Measurements from ENCODE around the gene ARL5A. TPM values are rescaled to one million over a fixed set of nuclear protein-coding genes. Genes with fewer than 3 reads are reported as not detected.

Gene ARL5A
- total RNA-seq, 2 donors from 2014 or later = 28.0 to 33.8 TPM

DNA sequence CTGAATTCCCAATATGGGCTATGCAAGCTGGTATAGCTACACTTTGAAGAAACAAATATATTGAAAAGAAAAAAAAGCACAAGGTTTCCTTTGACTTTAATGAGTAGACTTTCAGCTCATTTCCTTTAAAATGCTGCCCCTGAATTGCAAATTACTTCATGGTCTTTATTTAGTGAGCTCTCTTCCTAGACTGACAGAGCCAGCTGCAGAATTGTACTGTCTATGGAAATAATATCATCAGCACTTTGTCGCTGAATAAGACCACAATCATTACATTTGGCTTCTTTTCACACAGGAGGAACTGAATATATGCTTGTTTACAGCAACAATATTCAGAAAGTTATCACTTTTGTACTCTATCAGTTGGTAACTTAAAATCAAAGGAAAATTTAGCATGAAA lies 41.7 kb downstream of the ARL5A start:
- intact Hi-C loops (cut with DNase I) = no loop called here
- WGBS = 97% methylated on average over 1 of the region's 1 CpG
- Histone ChIP-seq H3K36me3 (no peaks in the 10 kb centered on the region), H3K4me1 (replicated peaks) (no peaks in the 10 kb centered on the region), H3K4me3 (no peak overlapping the region), H3K27me3 (replicated peaks; ENCODE audit: insufficient read depth) (no peaks in the 10 kb centered on the region), H3K9me3 (no peaks in the 10 kb centered on the region), H3K27ac (no peak overlapping the region)
- no peak for DNase-seq (ENCODE audit: low spot score)
- no peak for TF ChIP-seq POLR2AphosphoS5 (IDR thresholded peaks at IDR 0.05)
- TF ChIP-seq, protein P1, sequence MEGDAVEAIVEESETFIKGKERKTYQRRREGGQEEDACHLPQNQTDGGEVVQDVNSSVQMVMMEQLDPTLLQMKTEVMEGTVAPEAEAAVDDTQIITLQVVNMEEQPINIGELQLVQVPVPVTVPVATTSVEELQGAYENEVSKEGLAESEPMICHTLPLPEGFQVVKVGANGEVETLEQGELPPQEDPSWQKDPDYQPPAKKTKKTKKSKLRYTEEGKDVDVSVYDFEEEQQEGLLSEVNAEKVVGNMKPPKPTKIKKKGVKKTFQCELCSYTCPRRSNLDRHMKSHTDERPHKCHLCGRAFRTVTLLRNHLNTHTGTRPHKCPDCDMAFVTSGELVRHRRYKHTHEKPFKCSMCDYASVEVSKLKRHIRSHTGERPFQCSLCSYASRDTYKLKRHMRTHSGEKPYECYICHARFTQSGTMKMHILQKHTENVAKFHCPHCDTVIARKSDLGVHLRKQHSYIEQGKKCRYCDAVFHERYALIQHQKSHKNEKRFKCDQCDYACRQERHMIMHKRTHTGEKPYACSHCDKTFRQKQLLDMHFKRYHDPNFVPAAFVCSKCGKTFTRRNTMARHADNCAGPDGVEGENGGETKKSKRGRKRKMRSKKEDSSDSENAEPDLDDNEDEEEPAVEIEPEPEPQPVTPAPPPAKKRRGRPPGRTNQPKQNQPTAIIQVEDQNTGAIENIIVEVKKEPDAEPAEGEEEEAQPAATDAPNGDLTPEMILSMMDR (IDR thresholded peaks at IDR 0.05) = no peak
- no peak for TF ChIP-seq POLR2A (IDR thresholded peaks at IDR 0.05)

DNA sequence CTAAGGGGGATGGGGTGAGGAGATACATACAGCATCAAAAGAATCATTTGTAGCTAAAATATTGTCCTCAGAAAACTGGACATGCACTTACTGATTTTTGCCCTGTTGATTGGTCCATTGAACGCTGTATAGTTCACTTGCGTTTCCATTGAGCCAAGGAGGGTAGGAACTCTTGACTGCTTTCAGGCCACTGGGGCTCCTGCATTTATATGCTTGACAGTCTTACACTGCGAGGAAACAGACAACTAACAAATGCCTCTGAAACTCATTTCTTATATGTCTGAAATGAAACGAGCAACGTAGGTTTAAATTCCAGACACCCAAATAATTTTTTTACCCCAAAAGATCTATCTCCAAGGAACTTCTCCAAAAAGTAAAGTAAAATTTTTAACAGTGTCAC lies 42.1 kb downstream of the ARL5A start:
- H3K27me3 ChIP-seq (replicated peaks; ENCODE audit: insufficient read depth) = no peaks in the 10 kb centered on the region
- no peak for TF ChIP-seq POLR2A (IDR thresholded peaks at IDR 0.05)
- H3K4me1 ChIP-seq (replicated peaks) = no peaks in the 10 kb centered on the region
- no peak overlapping the region for H3K4me3 ChIP-seq
- DNase-seq (ENCODE audit: low spot score) = no peak
- no peaks in the 10 kb centered on the region for H3K36me3 ChIP-seq
- no peaks in the 10 kb centered on the region for H3K9me3 ChIP-seq
- intact Hi-C loops (cut with DNase I) = no loop called here
- 95% methylated on average over 5 of the region's 5 CpGs for WGBS
- no peak overlapping the region for H3K27ac ChIP-seq

DNA sequence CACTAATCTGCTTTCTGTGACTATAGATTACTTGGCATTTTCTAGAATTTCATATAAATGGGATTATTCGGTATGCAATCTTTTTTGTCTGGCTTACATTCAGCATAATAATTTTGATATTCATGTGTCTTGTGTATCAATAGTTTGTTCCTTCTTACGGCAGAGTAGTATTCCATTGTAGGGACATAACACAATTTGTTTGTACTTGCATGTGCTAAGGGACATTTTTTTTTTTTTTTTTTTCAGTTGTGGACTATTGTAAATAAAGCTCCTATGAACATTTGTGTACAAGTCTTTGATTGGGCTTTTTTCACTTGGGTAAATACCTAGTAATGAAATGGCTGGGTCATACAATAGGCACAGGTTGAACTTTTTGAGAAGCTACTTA lies 45.1 kb downstream of the ARL5A start:
- Histone ChIP-seq H3K4me1 (replicated peaks) (no peaks in the 10 kb centered on the region), H3K4me3 (no peak overlapping the region), H3K27me3 (replicated peaks; ENCODE audit: insufficient read depth) (no peaks in the 10 kb centered on the region), H3K9me3 (no peaks in the 10 kb centered on the region), H3K27ac (no peak overlapping the region), H3K36me3 (no peaks in the 10 kb centered on the region)
- no peak for TF ChIP-seq POLR2AphosphoS5 (IDR thresholded peaks at IDR 0.05)
- TF ChIP-seq, protein P1 (IDR thresholded peaks at IDR 0.05) = no peak
- TF ChIP-seq POLR2A (IDR thresholded peaks at IDR 0.05) = no peak
- DNase-seq (ENCODE audit: low spot score) = no peak
- intact Hi-C loops (cut with DNase I) = no loop called here
- 91% methylated on average over 2 of the region's 2 CpGs for WGBS

DNA sequence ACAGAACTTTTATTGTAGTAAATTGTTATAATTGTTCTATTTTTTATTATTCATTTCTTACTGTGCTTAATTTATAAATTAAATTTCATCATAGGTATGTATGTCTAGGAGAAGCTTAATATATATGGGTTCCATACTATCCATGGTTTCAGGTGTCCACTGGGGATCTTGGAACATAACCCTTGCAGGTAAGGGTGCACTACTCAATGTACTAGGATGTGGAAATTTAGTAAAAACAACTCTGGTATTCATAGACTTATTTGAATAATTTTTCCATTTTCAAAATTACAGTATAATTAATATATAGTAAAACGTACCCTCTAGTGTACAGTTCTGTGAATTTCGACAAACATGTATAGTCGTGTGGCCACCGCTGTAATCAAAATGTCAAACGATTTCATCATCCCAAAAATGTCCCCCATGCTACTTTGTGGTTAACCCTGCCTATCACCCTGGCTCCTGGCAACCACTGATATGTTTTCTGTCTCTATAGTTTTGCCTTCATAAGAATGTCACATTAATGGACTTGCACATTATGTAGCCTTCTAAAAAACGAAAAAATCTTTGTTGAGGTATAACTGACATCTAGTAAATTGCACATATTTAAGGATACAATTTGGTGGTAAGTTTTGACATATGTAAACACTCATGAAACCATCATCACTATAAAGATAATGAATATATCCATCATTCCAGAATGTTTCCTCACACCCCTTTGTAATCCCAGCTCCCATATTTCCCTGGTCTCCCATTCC lies 45.7 kb downstream of the ARL5A start:
- H3K4me1 ChIP-seq (replicated peaks) = no peaks in the 10 kb centered on the region
- 86% methylated on average over 6 of the region's 6 CpGs for WGBS
- TF ChIP-seq POLR2A (IDR thresholded peaks at IDR 0.05) (no peak), POLR2AphosphoS5 (IDR thresholded peaks at IDR 0.05) (no peak)
- TF ChIP-seq, protein P1 (IDR thresholded peaks at IDR 0.05) = no peak
- H3K36me3 ChIP-seq = no peaks in the 10 kb centered on the region
- no peaks in the 10 kb centered on the region for H3K9me3 ChIP-seq
- no peak overlapping the region for H3K27ac ChIP-seq
- DNase-seq (ENCODE audit: low spot score) = no peak
- H3K27me3 ChIP-seq (replicated peaks; ENCODE audit: insufficient read depth) = no peaks in the 10 kb centered on the region
- intact Hi-C loops (cut with DNase I) = no loop called here
- H3K4me3 ChIP-seq = no peak overlapping the region

DNA sequence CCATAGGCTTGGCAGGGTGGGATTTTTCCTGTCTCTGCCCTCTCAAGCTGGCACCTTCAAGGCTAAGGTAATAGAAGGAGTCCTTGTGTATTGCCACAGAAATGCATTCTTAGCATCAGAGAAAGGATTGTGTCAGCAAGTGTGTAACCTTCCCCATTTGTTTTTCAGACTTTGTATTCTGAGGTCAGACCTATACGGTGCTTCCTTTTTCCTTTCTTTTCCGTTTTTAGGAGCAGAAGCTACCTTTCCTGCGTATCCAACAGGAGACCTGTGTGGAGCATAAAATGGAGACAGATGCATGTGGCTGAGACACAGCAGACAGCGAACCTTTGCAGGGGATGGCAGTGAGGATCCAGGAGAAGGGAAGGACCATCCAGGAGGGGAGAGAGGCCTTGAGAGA lies 46.6 kb downstream of the ARL5A start:
- H3K27ac ChIP-seq = no peak overlapping the region
- intact Hi-C loops (cut with DNase I) = no loop called here
- H3K9me3 ChIP-seq = no peaks in the 10 kb centered on the region
- H3K4me3 ChIP-seq = no peak overlapping the region
- no peaks in the 10 kb centered on the region for H3K27me3 ChIP-seq (replicated peaks; ENCODE audit: insufficient read depth)
- TF ChIP-seq POLR2A (IDR thresholded peaks at IDR 0.05) = no peak
- TF ChIP-seq, protein P1 (IDR thresholded peaks at IDR 0.05) = no peak
- no peak for TF ChIP-seq POLR2AphosphoS5 (IDR thresholded peaks at IDR 0.05)
- H3K4me1 ChIP-seq (replicated peaks) = no peaks in the 10 kb centered on the region
- H3K36me3 ChIP-seq = no peaks in the 10 kb centered on the region
- DNase-seq (ENCODE audit: low spot score) = no peak
- 90% methylated on average over 4 of the region's 4 CpGs for WGBS
